Trophoblast cell (in vitro differentiated cells and primary cell): ENCODE measurements around the gene GUCA1A.
"Not testable (repeated sequence)": the region's sequence is repeated elsewhere in the genome, so short reads cannot be mapped to it uniquely, and the experiment has no call there.

Experiments
- DNase-seq, 2 donors: peaks; one replicate each; pipeline ENCODE4 v3.0.0-alpha.2; 2016
- H2AFZ ChIP-seq: 2 replicates; pipeline ENCODE4 v1.6.1; 2013; ENCODE audit warnings: low read length, moderate library complexity, mild to moderate bottlenecking; ENCODE audit not compliant: insufficient read depth, poor library complexity
- H2AK5ac ChIP-seq: 2 replicates; pipeline ENCODE4 v1.6.1; 2013; ENCODE audit warnings: mild to moderate bottlenecking, low read length
- H2BK120ac ChIP-seq: 2 replicates; pipeline ENCODE4 v1.6.1; 2013; ENCODE audit warnings: low read length, mild to moderate bottlenecking, moderate library complexity; ENCODE audit not compliant: insufficient read depth, poor library complexity
- H2BK12ac ChIP-seq: 2 replicates; pipeline ENCODE4 v1.6.1; 2013; ENCODE audit warnings: mild to moderate bottlenecking, low read length, moderate library complexity
- H2BK5ac ChIP-seq: 2 replicates; pipeline ENCODE4 v1.6.1; 2013; ENCODE audit warnings: low read length, low read depth, moderate library complexity, mild to moderate bottlenecking; ENCODE audit not compliant: poor library complexity
- H3K14ac ChIP-seq: 2 replicates; pipeline ENCODE4 v1.6.1; 2013; ENCODE audit warnings: mild to moderate bottlenecking, low read length
- H3K18ac ChIP-seq: 2 replicates; pipeline ENCODE4 v1.6.1; 2013; ENCODE audit warnings: mild to moderate bottlenecking, low read length
- H3K23ac ChIP-seq: 2 replicates; pipeline ENCODE4 v1.6.1; 2013; ENCODE audit warnings: low read length
- H3K27ac ChIP-seq: 2 replicates; pipeline ENCODE4 v1.5.1; 2013; ENCODE audit warnings: low read depth, mild to moderate bottlenecking, inconsistent platforms, low read length, moderate library complexity
- H3K27me3 ChIP-seq: 2 replicates; pipeline ENCODE4 v1.6.1; 2013; ENCODE audit warnings: inconsistent platforms, mild to moderate bottlenecking, low read length, moderate library complexity; ENCODE audit not compliant: insufficient read depth
- H3K36me3 ChIP-seq, 2 experiments: 1 replicate in 1 of 2; 2 replicates in 1 of 2; pipeline ENCODE4 v1.6.1; 2013; ENCODE audit warnings: low read length in 2 of 2, mild to moderate bottlenecking in 2 of 2, moderate library complexity in 1 of 2; ENCODE audit not compliant: insufficient read depth in 2 of 2, control insufficient read depth in 1 of 2
- H3K4ac ChIP-seq: 2 replicates; pipeline ENCODE4 v1.6.1; 2013; ENCODE audit warnings: low read depth, mild to moderate bottlenecking, low read length, moderate library complexity
- H3K4me1 ChIP-seq, 2 experiments: 1 replicate in 1 of 2; 2 replicates in 1 of 2; pipeline ENCODE4 v1.6.1; 2013; ENCODE audit warnings: low read length in 2 of 2, mild to moderate bottlenecking in 2 of 2, moderate library complexity in 1 of 2; ENCODE audit not compliant: insufficient read depth in 2 of 2, control insufficient read depth in 1 of 2
- H3K4me2 ChIP-seq: 2 replicates; pipeline ENCODE4 v1.6.1; 2013; ENCODE audit warnings: inconsistent platforms, mild to moderate bottlenecking, low read length, moderate library complexity
- H3K4me3 ChIP-seq: 2 replicates; pipeline ENCODE4 v1.5.1; 2013; ENCODE audit warnings: mild to moderate bottlenecking, low read depth, low read length, inconsistent platforms
- H3K79me1 ChIP-seq: one replicate; pipeline ENCODE4 v1.6.1; 2013; ENCODE audit warnings: low read length
- H3K79me2 ChIP-seq: 2 replicates; pipeline ENCODE4 v1.6.1; 2013; ENCODE audit warnings: low read length, mild to moderate bottlenecking; ENCODE audit not compliant: control insufficient read depth, insufficient read depth, poor library complexity
- H3K9ac ChIP-seq: 2 replicates; pipeline ENCODE4 v1.6.1; 2013; ENCODE audit warnings: mild to moderate bottlenecking, low read length
- H3K9me3 ChIP-seq: 2 replicates; pipeline ENCODE4 v1.6.1; 2013; ENCODE audit warnings: low read depth, mild to moderate bottlenecking, control low read depth, inconsistent platforms, low read length; ENCODE audit not compliant: insufficient read depth
- H4K12ac ChIP-seq: 2 replicates; pipeline ENCODE4 v1.6.1; 2013; ENCODE audit warnings: low read depth, mild to moderate bottlenecking, low read length, moderate library complexity
- H4K8ac ChIP-seq: 2 replicates; pipeline ENCODE4 v1.6.1; 2013; ENCODE audit warnings: low read depth, mild to moderate bottlenecking, low read length, moderate library complexity
- H4K91ac ChIP-seq: one replicate; pipeline ENCODE4 v1.6.1; 2013; ENCODE audit warnings: low read depth, mild to moderate bottlenecking, low read length, moderate library complexity
- WGBS: extraction: QIAGEN DNeasy Blood & Tissue Kit; methylation state at CpG from one replicate; pipeline ENCODE4 v1.1.7; 2013; ENCODE audit warnings: missing lambda C conversion rate; ENCODE audit not compliant: insufficient read length, insufficient coverage; ENCODE audit errors: extremely low coverage; 5-methylcytosine and 5-hydroxymethylcytosine counted together

The GUCA1A gene

DNA sequence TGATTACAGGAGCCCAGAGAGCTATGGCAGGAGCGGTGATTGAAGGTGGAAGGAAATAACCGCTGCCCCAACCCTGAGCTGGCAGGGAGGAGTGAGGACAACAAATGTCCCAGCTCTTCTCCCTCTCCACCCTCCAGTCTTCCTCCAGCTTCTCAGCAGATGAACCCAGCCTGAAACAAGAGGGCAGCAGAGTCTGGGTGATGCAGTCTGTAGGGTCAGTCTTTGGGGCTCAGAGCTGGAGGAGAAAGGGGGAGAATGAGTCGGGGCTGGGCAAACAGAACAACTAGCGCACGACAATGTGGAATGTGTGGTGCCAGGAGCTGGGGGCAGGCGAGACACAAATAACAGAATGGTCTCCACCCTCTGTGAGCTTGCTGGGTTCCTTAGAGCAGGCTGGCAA lies 4.5 kb upstream of the GUCA1A start:
- H2BK12ac ChIP-seq: no peak overlapping the region
- WGBS: no CpG with 5 or more reads among the region's 6 CpGs

DNA sequence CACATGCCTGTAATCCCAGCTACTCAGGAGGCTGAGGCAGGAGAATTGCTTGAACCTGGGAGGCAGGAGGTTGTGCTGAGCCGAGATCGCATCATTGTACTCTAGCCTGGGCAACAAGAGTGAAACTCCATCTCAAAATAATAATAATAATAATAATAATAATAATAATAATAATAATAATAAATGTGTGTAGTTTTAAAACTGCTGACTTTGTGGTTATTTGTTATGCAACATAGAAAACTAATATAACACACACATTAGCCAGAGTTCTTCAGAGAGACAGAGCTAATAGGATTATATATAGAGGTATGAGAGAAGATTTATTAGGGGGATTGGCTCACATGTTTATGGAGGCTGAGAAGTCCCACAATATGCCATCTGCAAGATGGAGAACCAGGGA lies 3.4 kb upstream of the GUCA1A start:
- H3K4me1 ChIP-seq: not testable (repeated sequence)

More for the DNA sequence above, 4.5 kb upstream of the GUCA1A start:
- no peak overlapping the region for H2BK5ac ChIP-seq
- H3K4ac ChIP-seq: no peak overlapping the region
- no peaks in the 10 kb centered on the region for H3K27me3 ChIP-seq
- H3K14ac ChIP-seq: no peak overlapping the region
- H2AK5ac ChIP-seq: no peak overlapping the region
- no peak overlapping the region for H3K23ac ChIP-seq
- H2BK120ac ChIP-seq: no peak overlapping the region
- no peaks in the 10 kb centered on the region for H3K4me1 ChIP-seq
- no peaks in the 10 kb centered on the region for H3K36me3 ChIP-seq
- no peak overlapping the region for H4K91ac ChIP-seq
- H2AFZ ChIP-seq: no peak overlapping the region
- no peak overlapping the region for H4K12ac ChIP-seq
- H3K4me3 ChIP-seq: no peak overlapping the region
- H3K4me2 ChIP-seq: no peak overlapping the region
- peaks cover 2% of the 10 kb centered on the region for H3K9me3 ChIP-seq
- H3K79me2 ChIP-seq: no peaks in the 10 kb centered on the region
- H3K27ac ChIP-seq: no peak overlapping the region
- DNase-seq: no peak
- no peak overlapping the region for H3K9ac ChIP-seq
- no peaks in the 10 kb centered on the region for H3K79me1 ChIP-seq
- no peak overlapping the region for H3K18ac ChIP-seq
- no peak overlapping the region for H4K8ac ChIP-seq

DNA sequence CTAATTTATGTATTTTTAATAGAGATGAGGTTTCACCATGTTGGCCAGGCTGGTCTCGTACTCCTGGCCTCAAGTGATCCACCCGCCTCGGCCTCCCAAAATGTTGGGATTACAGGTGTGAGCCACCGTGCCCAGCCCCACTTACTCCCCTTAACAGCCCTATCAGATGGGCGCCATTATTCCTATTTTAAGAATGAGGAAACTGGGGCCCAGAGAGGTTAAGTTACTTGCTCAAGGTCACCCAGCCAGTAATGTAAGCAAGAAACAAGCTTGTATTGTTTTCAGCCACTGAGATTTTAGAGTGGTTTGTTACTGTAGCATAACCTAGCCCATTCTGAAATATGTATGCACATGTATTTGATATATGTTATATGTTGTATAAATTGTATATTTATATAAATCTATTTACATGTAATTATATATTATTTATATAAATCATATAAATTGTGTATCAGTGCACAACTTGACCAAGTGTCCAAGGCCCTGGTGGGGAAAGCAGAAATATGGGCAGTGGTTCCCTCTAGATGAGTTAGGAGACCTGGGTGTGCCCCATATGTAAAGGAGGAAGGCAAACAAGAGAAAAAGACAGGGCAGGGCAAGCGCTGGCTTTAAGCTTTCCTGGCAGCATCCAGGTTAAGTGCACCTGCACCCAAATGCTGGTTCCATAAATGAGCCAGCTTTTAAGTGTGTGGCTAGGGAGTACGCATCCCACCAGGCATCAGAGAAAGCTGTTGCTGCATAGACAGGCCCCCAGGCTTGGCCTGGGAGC lies 1.2 kb upstream of the GUCA1A start:
- no peaks in the 10 kb centered on the region for H3K27me3 ChIP-seq
- no peak overlapping the region for H2BK120ac ChIP-seq
- DNase-seq: no peak
- no peak overlapping the region for H2AK5ac ChIP-seq
- no peak overlapping the region for H3K18ac ChIP-seq
- no peak overlapping the region for H3K4me3 ChIP-seq
- no peak overlapping the region for H3K27ac ChIP-seq
- H3K4me2 ChIP-seq: no peak overlapping the region
- no peaks in the 10 kb centered on the region for H3K4me1 ChIP-seq
- H3K23ac ChIP-seq: no peak overlapping the region
- no peak overlapping the region for H2BK12ac ChIP-seq
- no peaks in the 10 kb centered on the region for H3K79me2 ChIP-seq
- no peaks in the 10 kb centered on the region for H3K36me3 ChIP-seq
- no peak overlapping the region for H4K12ac ChIP-seq
- no peak overlapping the region for H3K9ac ChIP-seq
- no peak overlapping the region for H3K14ac ChIP-seq
- WGBS: no CpG with 5 or more reads among the region's 7 CpGs
- no peak overlapping the region for H3K4ac ChIP-seq
- no peak overlapping the region for H2AFZ ChIP-seq
- H4K8ac ChIP-seq: no peak overlapping the region
- H2BK5ac ChIP-seq: no peak overlapping the region
- peaks cover 2% of the 10 kb centered on the region for H3K9me3 ChIP-seq
- H3K79me1 ChIP-seq: no peaks in the 10 kb centered on the region
- no peak overlapping the region for H4K91ac ChIP-seq

More for the DNA sequence above, 3.4 kb upstream of the GUCA1A start:
- not testable (repeated sequence) for H2AK5ac ChIP-seq, H3K9me3 ChIP-seq, H2BK12ac ChIP-seq, H3K4me3 ChIP-seq, H3K4ac ChIP-seq, DNase-seq, H3K27me3 ChIP-seq, H2BK120ac ChIP-seq, H3K23ac ChIP-seq, H4K91ac ChIP-seq, H3K79me2 ChIP-seq, H3K36me3 ChIP-seq, H3K4me2 ChIP-seq, H2BK5ac ChIP-seq, H3K27ac ChIP-seq, H2AFZ ChIP-seq, H3K14ac ChIP-seq, H3K79me1 ChIP-seq, H4K8ac ChIP-seq, H4K12ac ChIP-seq, H3K9ac ChIP-seq, H3K18ac ChIP-seq
- WGBS: no CpG with 5 or more reads among the region's 2 CpGs

DNA sequence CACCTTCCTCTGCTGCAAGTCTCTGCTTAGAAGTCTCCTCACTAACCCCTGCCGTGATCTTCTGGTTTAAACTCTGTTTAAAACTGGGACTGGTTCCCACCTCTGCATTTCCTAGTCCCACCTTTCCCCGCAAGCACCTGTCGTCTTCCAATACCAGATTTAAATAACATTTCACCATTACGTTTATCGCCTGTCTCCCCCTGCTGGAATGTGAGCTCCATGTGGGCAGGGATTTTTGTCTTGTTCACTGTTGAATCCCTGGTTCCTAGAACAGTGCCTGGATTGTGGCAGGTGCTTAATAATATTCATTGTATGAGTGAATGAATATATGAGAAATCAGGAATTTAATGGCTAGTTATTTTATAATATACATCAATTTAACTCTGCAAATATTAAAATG lies 2.7 kb downstream of the GUCA1A start:
- peak in 1 of 2 donors; percentile 12 for DNase-seq
- Histone ChIP-seq H3K18ac (no peak overlapping the region), H3K4ac (no peak overlapping the region), H2AFZ (no peak overlapping the region), H3K36me3 (no peaks in the 10 kb centered on the region), H3K4me2 (no peak overlapping the region), H2BK5ac (no peak overlapping the region), H3K9ac (no peak overlapping the region), H3K79me2 (no peaks in the 10 kb centered on the region), H4K91ac (no peak overlapping the region), H4K12ac (no peak overlapping the region), H2AK5ac (no peak overlapping the region), H3K4me3 (no peak overlapping the region), H3K9me3 (no peaks in the 10 kb centered on the region), H3K27ac (no peak overlapping the region), H2BK120ac (no peak overlapping the region), H3K23ac (no peak overlapping the region), H3K14ac (no peak overlapping the region), H3K27me3 (no peaks in the 10 kb centered on the region), H3K79me1 (peaks cover 5% of the 10 kb centered on the region), H3K4me1 (peaks cover 17 to 23% of the 10 kb centered on the region in 2 experiments), H4K8ac (no peak overlapping the region), H2BK12ac (no peak overlapping the region)
- WGBS: no CpG with 5 or more reads among the region's 5 CpGs
